DOHH2 (cell line): ENCODE data around the gene KIF6.

Experiments
- CTCF ChIP-seq: fragments of 200-600 bp; sonication (generic); IDR thresholded peaks from one replicate; pipeline ENCODE4 v1.5.1; 2014; ENCODE audit warnings: antibody characterized with exemption, mild to moderate bottlenecking, low read depth, low read length; ENCODE audit not compliant: poor library complexity, severe bottlenecking
- EZH2phosphoT487 ChIP-seq: fragments of 200-600 bp; sonication (generic); IDR thresholded peaks from 2 replicates; pipeline ENCODE4 v1.6.1; 2017; ENCODE audit warnings: borderline replicate concordance, mild to moderate bottlenecking, antibody characterized with exemption, low read length, moderate library complexity, mixed read lengths

- no peak for TF ChIP-seq CTCF
- no peak for TF ChIP-seq EZH2phosphoT487
These were observed 29.4 kb upstream of the KIF6 start for GRCh38 chr6:39754514-39755115.
